ENCODE results near the gene TIAL1. TPM values are rescaled to one million over a fixed set of nuclear protein-coding genes. Genes with fewer than 3 reads are reported as not detected.

Gene TIAL1, protein sequence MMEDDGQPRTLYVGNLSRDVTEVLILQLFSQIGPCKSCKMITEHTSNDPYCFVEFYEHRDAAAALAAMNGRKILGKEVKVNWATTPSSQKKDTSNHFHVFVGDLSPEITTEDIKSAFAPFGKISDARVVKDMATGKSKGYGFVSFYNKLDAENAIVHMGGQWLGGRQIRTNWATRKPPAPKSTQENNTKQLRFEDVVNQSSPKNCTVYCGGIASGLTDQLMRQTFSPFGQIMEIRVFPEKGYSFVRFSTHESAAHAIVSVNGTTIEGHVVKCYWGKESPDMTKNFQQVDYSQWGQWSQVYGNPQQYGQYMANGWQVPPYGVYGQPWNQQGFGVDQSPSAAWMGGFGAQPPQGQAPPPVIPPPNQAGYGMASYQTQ
- total RNA-seq (2013; cell fraction: nucleolus; rRNA removed) = 330 and 333 TPM in 2 replicates
- 34.6 and 45.9 TPM in 2 replicates for total RNA-seq (2014; rRNA removed)
- total RNA-seq (2014; rRNA removed; fragmentation: Illumina TruSeq; extraction: Trizol) = 57.4 and 63.4 TPM in 2 replicates
- total RNA-seq (2021) = 132 and 143 TPM in 2 replicates
- polyA plus RNA-seq (2011; ENCODE audit: low read depth) = 105 TPM
- polyA plus RNA-seq (2011; rRNA removed) = 159 and 241 TPM in 2 replicates
- polyA plus RNA-seq (2011; cell fraction: cytosol; rRNA removed) = 49.4 and 62.0 TPM in 2 replicates
- 303 and 378 TPM in 2 replicates for polyA plus RNA-seq (2011; cell fraction: nucleus; rRNA removed)
- 116 and 138 TPM in 2 replicates for polyA plus RNA-seq (2012)
- polyA plus RNA-seq (2014; fragmentation: Illumina TruSeq; extraction: Trizol) = 133 and 163 TPM in 2 replicates
- 10 to 100 TPM; 26.0 to 68.2 TPM for polyA plus RNA-seq (2014; fragmentation: Nextera tagmentation; extraction: Ambion mirVana)
- polyA plus RNA-seq (2014; rRNA removed) = 87.8 and 91.7 TPM in 2 replicates
- polyA plus RNA-seq (2016; fragmentation: Nextera tagmentation; extraction: Ambion mirVana) = 10 to 100 TPM; 29.0 to 34.9 TPM
- 61.0 and 95.1 TPM in 2 replicates for polyA minus RNA-seq (2011; rRNA and poly(A)+ RNA removed)
- 36.2 and 36.9 TPM in 2 replicates for polyA minus RNA-seq (2011; cell fraction: cytosol; rRNA and poly(A)+ RNA removed)
- polyA minus RNA-seq (2011; cell fraction: nucleus; rRNA and poly(A)+ RNA removed) = 58.6 and 76.9 TPM in 2 replicates
- percentile 96 among the genes with signal in this experiment for Bru-seq, nascent RNA
- percentile 98 among the genes with signal in this experiment for BruChase-seq, experiment 1, labeled RNA remaining after a 6-hour chase
- percentile 98 among the genes with signal in this experiment for BruChase-seq, experiment 2, labeled RNA remaining after a 2-hour chase
- long read RNA-seq, experiment 1, partial matches to known transcripts = 2 of 9 reads
- long read RNA-seq, experiment 1, other reads (novel, unspliced or antisense) = 6 of 9 reads
- long read RNA-seq, experiment 2, full-length matches to known transcripts = 3 of 16 reads
- long read RNA-seq, experiment 2, partial matches to known transcripts = 8 of 16 reads
- long read RNA-seq, experiment 2, other reads (novel, unspliced or antisense) = 5 of 16 reads

DNA sequence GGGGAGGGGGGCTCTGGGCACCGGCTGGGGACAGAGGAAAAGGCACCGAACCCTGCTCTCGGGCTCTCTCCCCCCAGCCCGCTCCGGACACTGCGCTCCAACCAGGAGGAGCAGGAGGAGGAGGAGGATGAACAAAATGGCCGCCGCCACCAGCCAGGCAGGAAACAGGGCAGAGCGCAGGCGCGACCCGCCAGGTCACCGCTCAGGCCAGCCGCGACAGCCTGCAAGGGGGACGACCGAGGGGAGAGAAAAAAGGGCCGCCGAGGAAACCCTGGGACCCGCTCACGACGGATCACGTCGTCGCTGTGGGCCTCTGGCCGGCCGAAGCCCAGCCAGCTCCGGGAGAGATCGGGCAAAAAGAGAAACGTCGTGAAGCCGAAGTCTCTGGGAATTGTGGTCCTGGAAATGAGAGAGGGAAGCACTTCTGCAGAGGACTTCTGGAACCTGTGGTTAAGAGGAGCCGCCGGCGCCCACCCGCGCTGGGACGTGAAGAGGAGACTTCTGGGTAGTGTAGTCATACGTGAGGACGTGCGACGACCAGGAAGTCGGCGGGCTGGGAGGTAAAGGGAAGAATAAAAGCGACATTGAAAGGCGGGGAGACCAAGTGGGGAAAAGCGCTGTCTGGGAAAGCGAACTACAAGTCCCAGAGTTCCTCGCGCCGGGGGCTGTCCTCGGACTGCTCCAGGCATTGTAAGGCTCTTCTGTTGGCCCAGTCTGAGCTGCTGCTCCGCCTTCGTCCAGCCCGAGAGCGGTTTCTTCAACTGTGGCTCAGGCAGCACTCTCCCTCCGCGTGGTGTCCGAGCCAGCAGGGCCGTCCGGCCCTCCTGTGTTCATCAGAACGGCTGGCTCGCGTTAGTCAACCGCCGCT lies at the start of gene TIAL1:
TIAL1 (minus strand) TSS at position 428 of the 868 bp plus-strand sequence. CDS start 499 bp downstream, outside the sequence.
- Histone ChIP-seq H3K27ac (ENCODE audit: control insufficient read depth, insufficient read depth) (peak within 1 kb of the TSS; percentile 97), H3K9me3 (replicated peaks; ENCODE audit: control insufficient read depth, insufficient read depth, low read length) (no peaks in the 10 kb centered on the region; the same call in 2 of the 3 replicates), H3K4me1 (ENCODE audit: control insufficient read depth, insufficient read depth, low read length) (peaks cover 7% of the 10 kb centered on the region; the same call in 1 of the 2 replicates), H2AFZ (ENCODE audit: control insufficient read depth, low read depth, low read length) (peak within 1 kb of the TSS; percentile 91), H3K36me3 (ENCODE audit: control insufficient read depth in 2 of 2, insufficient read depth in 2 of 2, low read length in 1 of 2) (no peaks in the 10 kb centered on the region), H3K4me3 (peak within 1 kb of the TSS; percentile 83), H3K9ac (ENCODE audit: control insufficient read depth, insufficient read depth, low read length) (peak within 1 kb of the TSS; percentile 99), H3K4me2 (ENCODE audit: control insufficient read depth, insufficient read depth) (peak within 1 kb of the TSS; percentile 99), H3K79me2 (ENCODE audit: control insufficient read depth, insufficient read depth, low read length) (peaks cover 59% of the 10 kb centered on the region), H3K27me3 (replicated peaks in 1 of 2; ENCODE audit: control insufficient read depth in 2 of 2, insufficient read depth in 2 of 2, low read length in 1 of 2) (no peaks in the 10 kb centered on the region), H4K20me1 (ENCODE audit: control insufficient read depth, insufficient read depth) (peaks cover 4% of the 10 kb centered on the region; the same call in 1 of the 2 replicates)
- SMC1A ChIA-PET (ENCODE audit: uncharacterized antibody, unreplicated experiment) = interaction anchor here (0.7 to 7.1 kb wide), 8 partner anchors 13 to 268 kb away, joined by 3 to 59 read pairs (median 4); no protein-coding TSS in a partner anchor
- no TSS peak for BruUV-seq (replicated peaks)
- CTCF ChIA-PET = interaction anchor here (0.7 to 2.8 kb wide), 2 partner anchors 54 to 263 kb away, joined by 3 to 12 read pairs; partner anchors contain the start of gene RGS10
- intact Hi-C loops (cut with micrococcal nuclease; ENCODE audit: unreplicated experiment) (loop anchor here (1.0 to 10.0 kb wide), 5 partner anchors 54 to 522 kb away; partner anchors contain the start of genes GRK5, MCMBP and RGS10), in situ Hi-C loops (cut with MboI) (no loop called here)
- POLR2A ChIA-PET = interaction anchor here (0.6 to 1.5 kb wide), 7 partner anchors 54 to 389 kb away, joined by 3 to 8 read pairs (median 4); partner anchors contain the start of genes GRK5 and RGS10
- peak; percentile 98 for DNase-seq (ENCODE audit: low read depth, low spot score)
- RAD21 ChIA-PET (ENCODE audit: unreplicated experiment) = interaction anchor here (0.9 to 2.1 kb wide), 4 partner anchors 54 to 390 kb away, joined by 3 to 7 read pairs (median 4); partner anchors contain the start of genes GRK5 and RGS10
- ATAC-seq = peak; percentile 86
- WGBS (ENCODE audit: insufficient coverage, insufficient replicate concordance, low lambda C conversion rate, missing lambda C conversion rate) = under 1% methylated on average over 65 of the region's 66 CpGs
- FAIRE-seq = peak; percentile 98
- TF ChIP-seq RUNX3 (IDR thresholded peaks at IDR 0.05; ENCODE audit: low read length) = peak; percentile 93
- no peak for TF ChIP-seq STAT3 (IDR thresholded peaks at IDR 0.05; ENCODE audit: low read depth, low read length)
- peak in 1 of 2 experiments; percentile 39; a peak in 1 of 3 replicates for TF ChIP-seq EGR1 (IDR thresholded peaks at IDR 0.05; ENCODE audit: borderline replicate concordance in 1 of 2, low read depth in 2 of 2, low read length in 2 of 2)
- peak; percentile 23; the same call in 1 of the 2 replicates for TF ChIP-seq PAX5 (IDR thresholded peaks at IDR 0.05; ENCODE audit: borderline replicate concordance, low read depth, low read length)
- TF ChIP-seq, protein P1, sequence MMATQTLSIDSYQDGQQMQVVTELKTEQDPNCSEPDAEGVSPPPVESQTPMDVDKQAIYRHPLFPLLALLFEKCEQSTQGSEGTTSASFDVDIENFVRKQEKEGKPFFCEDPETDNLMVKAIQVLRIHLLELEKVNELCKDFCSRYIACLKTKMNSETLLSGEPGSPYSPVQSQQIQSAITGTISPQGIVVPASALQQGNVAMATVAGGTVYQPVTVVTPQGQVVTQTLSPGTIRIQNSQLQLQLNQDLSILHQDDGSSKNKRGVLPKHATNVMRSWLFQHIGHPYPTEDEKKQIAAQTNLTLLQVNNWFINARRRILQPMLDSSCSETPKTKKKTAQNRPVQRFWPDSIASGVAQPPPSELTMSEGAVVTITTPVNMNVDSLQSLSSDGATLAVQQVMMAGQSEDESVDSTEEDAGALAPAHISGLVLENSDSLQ (IDR thresholded peaks at IDR 0.05) = peak; percentile 59
- peak; percentile 80; the same call in 1 of the 2 replicates for TF ChIP-seq RB1 (IDR thresholded peaks at IDR 0.05; ENCODE audit: borderline replicate concordance)
- TF ChIP-seq FOS (IDR thresholded peaks at IDR 0.05; ENCODE audit: borderline replicate concordance, extremely low read depth, insufficient read length) = no peak
- TF ChIP-seq E4F1 (IDR thresholded peaks at IDR 0.05; ENCODE audit: borderline replicate concordance, partially characterized antibody) = peak; percentile 86
